ENCODE measurements around the gene LRRC41.
"Not testable (repeated sequence)": the region's sequence is repeated elsewhere in the genome, so short reads cannot be mapped to it uniquely, and the experiment has no call there.

The LRRC41 gene

DNA sequence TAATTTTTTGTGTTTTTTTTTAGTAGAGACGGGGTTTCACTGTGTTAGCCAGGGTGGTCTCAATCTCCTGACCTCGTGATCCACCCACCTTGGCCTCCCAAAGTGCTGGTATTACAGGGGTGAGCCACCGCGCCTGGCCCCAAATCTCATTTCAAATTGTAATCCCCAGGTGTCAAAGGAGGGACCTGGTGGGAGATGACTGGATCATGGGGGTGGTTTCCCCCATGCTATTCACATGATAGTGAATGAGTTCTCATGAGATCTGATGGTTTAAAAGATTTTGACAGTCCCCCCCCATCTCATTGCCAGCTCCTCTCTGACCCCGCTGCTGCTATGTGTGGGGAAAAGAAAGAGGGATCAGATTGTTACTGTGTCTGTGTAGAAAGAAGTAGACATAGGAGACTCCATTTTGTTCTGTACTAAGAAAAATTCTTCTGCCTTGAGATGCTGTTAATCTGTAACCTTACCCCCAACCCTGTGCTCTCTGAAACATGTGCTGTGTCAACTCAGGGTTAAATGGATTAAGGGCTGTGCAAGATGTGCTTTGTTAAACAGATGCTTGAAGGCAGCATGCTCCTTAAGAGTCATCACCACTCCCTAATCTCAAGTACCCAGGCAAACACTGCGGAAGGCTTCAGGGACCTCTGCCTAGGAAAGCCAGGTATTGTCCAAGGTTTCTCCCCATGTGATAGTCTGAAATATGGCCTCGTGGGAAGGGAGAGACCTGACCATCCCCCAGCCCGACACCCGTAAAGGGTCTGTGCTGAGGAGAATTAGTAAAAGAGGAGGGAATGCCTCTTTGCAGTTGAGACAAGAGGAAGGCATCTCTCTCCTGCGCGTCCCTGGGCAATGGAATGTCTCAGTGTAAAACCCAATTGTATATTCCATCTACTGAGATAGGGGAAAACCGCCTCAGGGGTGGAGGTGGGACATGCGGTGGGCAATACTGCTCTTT is 16.8 kb upstream of the LRRC41 start:
- not testable (repeated sequence) for DNase-seq

DNA sequence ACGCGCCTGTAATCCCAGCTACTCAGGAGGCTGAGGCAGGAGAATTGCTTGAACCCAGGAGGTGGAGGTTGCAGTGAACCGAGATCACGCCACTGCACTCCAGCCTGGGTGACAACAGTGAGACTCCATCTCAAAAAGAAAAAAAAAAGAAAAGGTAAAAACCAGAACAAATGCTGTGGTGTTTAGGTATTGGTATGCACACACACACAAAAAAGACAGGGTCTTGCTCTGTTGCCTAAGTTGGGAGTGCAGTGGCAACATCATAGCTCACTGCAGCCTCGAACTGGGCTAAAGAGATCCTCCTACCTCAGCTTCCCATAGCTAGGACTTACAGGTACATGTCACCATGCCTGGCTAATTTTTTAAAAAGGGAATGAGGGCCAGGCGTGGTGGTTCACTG is 15.9 kb upstream of the LRRC41 start:
- DNase-seq = not testable (repeated sequence)

DNA sequence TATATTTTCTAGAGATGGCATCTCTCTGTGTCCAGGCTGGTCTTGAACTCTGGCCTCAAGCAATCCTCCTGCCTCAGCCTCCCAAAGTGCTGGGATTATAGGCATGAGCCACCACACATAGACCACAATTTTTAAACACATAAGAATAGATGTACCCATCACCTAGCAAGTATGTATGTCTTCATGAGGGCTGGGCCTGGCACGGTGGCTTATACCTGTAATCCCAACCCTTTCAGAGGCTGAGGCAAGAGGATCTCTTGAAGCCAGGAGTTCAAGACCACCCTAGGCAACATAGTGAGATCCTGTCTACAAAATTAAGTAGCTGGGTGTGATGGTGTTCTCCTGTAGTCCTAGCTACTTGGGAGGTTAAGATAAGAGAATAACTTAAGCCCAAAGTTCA is 13.9 kb upstream of the LRRC41 start:
- no peak for DNase-seq

DNA sequence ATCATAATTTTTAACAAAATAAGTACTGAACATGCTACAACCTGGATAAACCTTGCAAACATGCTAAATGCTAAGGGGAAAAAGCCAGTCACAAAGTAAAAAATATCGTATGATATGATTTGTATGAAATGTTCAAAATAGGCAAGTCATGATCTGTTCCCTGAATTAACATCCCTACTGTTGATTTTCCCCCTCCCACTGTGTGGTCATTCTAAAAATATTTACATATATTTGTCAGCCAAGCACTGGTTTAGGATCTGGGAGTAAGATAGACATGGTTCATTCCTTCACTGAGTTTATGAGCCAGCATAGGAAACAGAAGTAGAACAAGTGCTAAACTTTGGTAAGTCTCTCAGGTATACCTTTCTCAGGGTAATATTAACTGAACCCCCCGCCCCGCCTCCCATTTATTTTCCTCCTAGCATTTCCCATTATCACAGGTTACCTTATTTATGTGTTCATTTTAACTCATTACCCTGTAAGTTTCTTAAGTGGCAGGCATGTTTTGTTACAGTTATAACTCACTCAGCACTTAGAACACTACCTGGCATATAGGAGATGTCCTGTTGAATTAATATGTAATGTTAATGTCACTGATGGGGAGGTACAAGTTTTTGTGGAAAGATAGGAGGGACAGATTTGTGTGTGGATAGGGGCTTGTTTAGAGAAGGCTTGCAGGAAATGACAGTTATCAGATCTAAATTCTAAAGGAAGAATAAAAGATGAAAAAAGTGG is 12.4 kb upstream of the LRRC41 start:
- no peak for DNase-seq

DNA sequence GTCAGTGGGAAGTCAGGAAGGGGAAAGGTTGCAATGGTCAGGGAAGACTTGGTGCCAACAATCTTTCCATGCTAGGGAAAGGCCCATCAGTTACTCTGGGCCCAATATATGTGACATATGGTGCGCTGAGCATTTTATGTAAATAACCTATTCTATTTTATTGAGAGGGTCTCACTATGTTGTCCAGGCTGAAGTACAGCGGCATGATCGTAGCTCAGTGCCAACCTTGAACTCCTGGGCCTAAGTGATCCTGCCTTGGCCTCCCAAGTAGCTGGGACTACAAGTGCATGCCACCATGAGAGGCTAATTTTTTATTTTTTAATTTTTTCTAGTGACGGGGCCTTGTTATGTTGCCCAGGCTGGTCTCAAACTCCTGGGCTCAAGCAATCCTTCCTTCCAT is 6.9 kb upstream of the LRRC41 start:
- no peak for DNase-seq

DNA sequence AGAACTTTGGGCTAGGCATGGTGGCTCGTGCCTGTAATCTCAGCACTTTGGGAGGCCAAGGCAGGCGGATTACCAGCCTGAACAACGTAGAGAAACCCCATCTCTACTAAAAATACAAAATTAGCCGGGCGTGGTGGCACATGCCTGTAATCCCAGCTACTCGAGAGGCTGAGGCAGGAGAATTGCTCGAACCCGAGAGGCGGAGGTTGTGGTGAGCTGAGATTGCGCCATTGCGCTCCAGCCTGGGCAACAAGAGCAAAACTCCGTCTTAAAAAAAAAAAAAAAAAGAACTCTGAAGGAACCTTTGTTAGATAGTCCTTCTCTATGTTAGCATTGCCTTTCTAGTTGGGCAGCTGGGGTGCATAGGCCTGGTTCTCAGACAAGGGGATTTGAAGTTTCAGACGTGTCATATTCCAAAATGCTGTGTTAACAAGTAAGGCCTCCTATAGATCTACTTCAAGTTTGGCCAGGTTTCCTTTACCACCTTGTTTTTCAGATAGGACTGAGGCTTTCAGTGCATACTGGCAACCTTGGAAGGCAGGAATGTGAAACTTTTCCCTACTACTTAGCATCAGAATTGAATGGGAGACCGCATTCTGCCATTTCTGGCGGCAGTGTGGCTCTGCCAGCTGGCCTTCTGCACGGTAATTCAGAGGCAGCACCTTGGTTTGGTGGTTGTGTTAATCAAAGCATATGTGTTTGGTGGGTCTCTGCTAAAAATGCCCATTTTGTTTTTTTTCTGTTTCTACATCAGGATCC is 6.2 kb upstream of the LRRC41 start:
- DNase-seq = no peak

DNA sequence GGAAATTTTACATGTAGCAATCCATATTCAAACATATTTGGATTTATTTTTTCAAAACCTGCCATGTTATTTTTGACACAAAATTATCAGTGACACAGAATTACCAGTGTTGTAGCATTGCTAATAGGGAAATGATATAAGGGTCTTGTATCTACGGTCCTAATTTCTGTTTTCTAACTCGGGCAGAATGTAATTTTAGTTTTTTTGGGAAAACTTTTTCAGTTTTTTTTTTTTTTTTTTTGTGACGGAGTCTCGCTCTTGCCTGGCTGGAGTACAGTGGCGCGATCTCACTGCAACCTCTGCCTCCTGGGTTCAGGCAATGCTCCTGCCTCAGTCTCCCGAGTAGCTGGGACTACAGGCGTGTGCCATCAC is 2.7 kb upstream of the LRRC41 start:
- no peak for DNase-seq

DNA sequence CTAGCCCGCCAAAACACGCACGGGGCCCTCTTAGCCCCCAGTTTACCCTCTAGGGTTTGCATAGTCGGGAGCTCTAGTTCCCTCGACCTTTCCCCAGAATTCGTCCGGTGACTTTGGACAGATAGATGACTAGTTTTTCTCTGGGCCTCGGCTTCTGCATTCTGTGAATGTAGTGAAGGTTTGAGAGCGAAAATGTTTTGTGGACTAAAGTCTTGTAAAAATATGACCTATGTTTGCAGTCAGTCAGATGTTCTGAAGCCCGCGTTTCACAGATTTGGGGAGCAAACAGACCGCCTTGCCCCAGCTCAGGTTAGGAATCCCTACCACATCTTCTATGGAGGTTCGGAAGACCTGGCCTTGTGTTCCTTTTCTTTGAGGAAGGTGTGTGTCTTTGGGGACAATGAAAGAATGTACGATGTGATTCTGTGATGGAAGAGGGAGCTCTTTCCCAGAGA is 483 bp upstream of the LRRC41 start:
- DNase-seq = no peak

DNA sequence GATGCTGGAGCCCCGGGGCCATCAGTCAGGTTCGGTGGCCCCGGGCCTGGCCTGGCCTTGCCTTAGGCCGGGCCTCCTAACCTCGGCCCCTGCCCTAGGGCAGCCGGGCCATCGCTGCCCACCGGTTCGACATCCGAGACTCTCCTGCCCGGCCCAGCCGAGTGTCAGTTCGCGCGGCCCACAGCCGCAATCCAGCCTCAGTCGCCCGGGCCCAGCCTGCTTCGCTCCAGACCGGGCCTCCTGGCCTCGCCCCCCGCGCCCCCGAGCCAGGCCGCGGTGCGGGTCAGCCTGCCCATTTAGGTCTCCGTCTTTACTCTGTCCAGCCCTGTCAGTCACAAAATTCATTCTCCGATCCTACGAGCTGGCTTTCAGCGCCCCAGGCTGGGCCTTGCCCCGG is 777 bp downstream of the LRRC41 start:
- DNase-seq = peak; percentile 16

DNA sequence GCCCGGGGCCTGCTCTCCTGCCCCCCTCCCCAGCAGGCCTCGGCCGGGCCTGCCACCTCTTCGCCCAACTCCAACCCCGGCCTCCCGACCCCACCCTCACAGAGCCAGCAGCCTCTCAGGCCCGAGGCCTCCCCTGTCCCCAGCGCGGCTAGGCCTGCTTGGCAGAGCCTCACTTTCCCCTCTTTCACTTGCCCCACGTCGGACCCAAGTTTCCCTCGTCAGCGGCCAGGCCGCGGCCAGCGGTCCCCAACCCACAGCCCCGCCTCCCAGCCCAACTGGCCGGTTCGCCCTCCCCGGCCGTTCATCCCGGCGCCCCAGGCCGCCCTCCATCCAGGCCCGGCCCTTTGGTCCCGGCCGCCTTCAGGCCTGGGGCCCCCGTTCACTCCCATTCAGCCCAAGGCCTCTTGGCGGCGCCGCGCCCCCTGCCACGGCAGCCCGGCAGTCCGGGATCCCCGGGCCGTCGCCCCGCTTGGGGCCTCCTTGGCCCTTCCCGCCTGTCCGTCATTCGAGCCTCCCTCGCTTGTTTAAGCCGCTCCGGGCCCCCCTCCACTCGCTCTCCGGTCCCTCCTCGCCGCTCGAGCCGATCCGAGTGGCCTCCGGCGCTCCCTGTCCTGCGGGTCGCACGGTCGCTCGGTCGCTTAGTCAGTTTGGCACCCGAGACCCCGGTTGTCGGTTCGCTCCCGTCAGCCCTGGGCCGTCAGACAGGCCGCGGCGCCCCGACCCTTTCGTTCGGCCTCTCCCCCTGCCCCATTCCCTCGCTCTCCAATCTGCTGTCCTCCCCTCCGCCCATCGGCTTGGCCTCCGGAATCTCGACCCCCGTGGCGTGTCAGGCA is 1.4 kb downstream of the LRRC41 start:
- peak; percentile 43 for DNase-seq

DNA sequence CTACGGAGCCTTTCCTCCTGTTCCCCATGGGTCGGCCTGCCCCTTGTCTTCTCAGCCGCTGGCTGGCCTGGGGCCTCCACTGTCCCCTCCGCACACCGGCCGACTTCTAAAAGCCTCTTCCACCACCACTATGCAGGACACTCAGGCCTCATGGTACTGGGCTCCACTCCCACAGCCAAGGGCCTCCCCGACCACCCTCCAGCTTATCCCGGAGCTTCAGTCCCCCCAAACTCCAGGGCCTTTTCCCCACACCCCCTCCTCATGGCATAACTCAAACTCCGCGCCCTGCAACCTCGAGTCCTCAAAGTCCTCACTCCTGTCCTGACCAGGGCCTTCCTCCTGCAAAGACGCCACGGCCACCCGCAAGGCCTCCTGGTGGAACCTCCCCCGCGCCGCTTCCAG is 2.0 kb downstream of the LRRC41 start:
- no peak for DNase-seq

DNA sequence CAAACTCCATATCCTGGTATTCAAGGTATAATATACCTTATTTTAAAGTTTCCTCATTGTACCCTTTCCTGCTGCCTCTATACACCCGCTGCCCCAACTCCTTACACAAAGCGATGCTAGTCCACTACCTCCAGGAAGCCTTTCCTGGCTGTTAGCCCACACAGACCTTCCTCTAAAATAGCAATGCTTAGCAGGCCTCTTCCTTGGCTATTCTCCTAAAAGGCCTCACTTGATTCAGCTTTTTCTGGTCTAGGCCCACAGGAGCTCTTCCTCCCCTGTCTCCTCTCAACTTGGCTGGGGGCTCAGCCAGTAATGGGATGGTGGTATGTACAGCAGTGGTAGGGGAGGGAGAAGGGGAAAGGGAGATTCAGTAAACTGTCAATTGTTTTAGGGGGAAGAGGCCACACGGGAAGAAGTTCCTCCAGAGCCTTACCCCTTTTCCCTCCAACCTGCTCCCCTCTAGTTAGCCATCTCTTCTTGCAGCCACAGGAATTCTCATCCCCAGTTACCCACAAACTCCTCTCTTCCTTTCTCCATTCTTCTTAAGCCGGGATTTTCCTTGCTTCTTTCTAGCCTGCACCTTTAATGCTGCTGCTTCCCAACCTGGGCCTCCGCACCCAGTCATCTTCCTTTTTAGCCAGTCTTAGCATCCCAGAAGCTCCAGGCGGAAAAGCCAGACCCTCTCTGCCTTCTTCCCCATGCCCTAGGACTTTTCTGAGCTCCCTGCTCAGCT is 2.6 kb downstream of the LRRC41 start:
- DNase-seq = no peak

DNA sequence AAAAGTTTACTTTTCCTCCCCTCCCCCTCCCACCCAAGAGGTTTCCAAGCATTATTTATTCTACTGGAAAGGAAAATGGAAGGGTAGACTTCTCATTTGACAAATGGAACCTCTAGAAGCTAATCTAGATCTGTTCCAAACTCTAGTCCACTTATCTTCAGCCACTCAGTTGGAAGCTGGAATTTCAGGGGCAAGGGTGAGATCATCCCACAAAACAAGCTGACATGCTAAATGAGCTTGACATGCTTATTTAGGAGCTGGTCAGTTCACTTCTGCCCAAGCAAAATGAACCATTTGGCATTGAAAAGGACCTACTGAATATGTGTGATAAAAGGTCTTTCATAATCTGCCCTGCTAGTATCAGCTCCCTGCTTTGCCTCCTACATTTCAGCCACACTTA is 5.0 kb downstream of the LRRC41 start:
- DNase-seq = no peak

DNA sequence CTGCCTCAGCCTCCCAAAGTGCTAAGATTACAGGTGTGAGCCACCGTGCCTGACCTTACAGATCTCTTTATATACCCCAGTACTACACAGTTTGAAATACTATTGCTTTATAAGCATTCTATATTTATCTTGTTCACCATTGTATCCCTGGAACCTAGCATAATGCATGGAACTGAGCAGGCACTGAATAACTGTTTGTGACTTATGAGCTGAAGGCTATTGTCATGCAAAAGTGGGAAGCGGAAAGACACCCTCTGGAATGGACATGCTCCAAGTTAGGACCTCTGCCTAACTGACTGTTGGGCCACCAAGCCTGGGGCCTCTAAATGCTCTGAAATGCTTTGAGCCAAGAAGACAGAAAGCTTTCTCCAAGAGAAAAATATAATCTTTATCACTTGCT is 8.1 kb downstream of the LRRC41 start:
- DNase-seq = no peak

DNA sequence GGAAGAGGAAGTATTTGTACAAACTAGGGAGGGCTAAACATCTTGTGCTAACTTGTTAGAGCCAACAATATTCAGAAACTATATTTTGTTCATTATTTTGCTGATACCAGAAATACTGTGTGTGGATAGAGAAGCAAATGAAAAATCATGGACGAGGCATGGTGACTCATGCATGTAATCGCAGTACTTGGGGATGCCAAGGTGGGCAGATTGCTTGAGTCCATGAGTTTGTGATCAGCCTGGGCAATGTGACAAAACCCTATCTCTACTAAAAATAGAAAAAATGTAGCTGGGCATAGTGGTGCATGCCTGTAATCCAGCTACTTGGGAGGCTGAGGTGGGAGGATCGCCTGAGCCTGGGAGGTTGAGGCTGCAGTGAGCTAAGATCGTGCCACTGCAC is 13.4 kb downstream of the LRRC41 start:
- DNase-seq = no peak

DNA sequence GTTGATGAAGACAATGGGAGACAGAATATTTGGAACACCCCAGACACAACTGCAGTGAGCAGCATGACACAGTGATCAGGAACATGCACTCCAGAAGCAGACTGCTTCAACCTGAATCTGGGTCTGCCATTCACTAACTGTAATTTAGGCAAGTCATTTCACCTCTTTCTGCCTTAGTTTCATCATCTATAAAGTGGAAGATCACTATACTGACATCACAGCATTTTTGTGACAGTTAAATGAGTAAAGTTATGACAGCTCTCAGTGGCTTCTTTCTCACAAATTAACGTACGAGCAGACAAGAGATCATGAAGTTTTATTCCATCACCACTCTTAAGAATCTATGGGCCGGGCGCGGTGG is 14.3 kb downstream of the LRRC41 start:
- no peak for DNase-seq

DNA sequence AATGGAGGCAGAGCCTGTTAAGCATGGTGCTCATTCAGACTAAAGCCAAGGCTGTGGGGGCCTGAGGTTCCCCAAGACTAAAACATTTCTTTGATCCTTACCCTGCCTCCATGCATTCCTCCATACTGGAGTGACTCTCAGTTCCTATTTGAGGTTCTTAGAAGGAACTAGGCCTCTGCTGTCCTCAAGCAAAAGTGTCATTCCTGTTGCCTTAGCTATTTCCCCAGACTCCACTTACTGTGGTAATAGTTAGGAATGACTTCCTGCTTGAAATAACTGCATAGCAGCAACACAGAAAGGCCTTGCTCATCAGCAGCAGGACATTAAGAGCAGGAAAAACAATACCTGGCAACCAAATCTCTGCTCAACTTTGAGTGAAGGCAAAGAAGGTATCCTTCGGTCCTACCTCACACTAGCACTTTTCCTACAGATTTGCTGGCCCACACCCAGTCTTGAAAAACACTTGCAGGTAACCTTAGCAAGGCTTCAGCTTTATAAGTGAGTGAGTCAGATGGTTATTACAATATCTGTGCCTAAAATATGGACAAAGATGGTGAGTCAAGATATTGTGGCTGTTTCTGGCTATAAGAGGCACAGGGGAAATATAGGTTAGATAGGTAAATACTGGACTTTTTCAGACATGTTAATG is 14.8 kb downstream of the LRRC41 start:
- DNase-seq = no peak

DNA sequence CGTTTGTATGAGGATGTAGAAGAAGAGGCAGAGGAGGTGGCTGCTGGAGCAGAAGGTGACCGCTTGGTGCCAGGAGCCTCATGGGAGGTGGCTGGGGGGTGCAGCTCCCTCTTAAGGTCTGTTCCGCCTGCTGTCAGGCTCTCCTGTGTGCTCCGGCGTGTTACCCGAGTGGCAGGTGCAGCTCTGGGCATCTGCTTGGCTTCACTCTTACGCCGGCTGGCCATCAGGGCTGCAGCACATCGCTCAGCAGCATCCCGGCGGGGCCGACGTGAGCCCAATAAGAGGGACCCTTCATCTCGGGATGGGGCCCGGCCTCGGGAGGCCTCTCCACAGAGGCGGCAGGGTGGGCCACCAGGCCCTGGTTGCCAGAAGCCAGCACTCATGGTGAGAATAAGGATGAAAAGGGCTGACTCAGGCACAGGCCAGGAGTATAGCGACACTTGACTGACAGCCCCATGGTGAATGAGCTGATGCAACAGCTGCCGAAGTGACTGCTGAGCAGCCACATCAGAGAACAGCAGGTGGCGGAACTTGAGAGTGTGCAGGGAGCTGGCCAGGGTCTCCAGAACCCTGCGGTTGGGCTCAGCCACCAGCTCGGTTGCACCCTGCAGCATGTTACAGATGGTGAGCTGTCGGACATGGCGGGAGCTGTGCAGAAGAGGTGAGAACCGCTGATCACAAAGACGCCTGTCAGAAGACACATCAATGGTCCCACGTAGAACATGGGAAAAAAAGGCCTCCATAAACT is 17.5 kb downstream of the LRRC41 start:
- DNase-seq = peak; percentile 70

DNA sequence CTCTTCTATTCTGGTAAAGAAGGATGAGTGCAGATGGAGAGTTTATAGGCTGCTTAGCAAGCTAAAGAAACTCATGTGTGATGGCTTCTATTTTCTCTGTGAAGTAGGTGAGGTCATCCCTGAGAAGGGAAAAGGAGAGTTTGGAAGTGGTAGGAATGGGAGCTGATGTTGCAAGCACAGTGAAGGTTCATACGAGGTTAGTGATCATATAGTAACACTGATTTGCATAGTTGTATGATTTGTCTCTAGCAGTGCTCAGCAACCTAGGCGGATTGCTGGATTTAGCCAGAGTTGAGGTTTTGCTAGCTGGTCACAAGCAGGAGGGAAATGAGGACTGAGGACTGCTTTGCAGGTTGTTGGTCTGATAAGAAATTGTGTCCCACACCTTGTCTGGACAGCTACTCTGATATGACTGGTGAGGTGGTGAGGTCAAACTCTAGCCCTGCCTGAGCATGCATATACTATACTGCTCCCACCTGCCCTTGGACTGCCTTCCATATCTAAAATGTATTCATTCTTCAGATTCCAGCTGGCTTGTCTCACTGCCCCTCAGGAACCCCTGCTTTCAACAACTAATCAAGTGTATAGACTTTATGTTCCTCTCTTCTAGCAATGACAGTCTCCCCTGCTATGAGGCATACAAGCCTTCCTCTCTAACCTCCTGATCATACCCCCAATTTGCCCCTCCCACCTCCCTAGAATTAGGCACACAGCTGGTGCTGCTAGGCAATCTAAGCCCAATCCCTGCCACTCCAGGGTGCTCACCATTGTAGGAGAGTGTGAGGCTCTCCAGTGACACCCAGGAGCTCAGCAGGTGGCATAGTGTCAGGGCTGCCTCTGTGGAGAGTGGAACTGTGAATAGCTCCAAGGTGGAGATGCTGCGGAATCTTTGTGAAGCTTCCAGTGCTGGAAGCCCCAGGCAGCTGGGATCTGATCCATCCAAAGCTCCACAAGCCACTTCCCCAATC is 18.5 kb downstream of the LRRC41 start:
- no peak for DNase-seq
